GM12873 (cell line): ENCODE results near the gene OR5A1.
A peak's percentile ranks its signal among the peaks of the same experiment; 100 is the strongest.

Experiments used
- TF ChIP-seq, protein P1 (sequence below): IDR thresholded peaks from 2 replicates; pipeline ENCODE4 v1.5.1; 2012; ENCODE audit warnings: low read depth, mild to moderate bottlenecking, moderate library complexity, low read length, control low read depth; ENCODE audit not compliant: insufficient read depth; ENCODE audit errors: missing control alignments

The OR5A1 gene

GRCh38 chr11:59429924-59430516 lies 6.2 kb upstream of the OR5A1 start:
- TF ChIP-seq, protein P1, sequence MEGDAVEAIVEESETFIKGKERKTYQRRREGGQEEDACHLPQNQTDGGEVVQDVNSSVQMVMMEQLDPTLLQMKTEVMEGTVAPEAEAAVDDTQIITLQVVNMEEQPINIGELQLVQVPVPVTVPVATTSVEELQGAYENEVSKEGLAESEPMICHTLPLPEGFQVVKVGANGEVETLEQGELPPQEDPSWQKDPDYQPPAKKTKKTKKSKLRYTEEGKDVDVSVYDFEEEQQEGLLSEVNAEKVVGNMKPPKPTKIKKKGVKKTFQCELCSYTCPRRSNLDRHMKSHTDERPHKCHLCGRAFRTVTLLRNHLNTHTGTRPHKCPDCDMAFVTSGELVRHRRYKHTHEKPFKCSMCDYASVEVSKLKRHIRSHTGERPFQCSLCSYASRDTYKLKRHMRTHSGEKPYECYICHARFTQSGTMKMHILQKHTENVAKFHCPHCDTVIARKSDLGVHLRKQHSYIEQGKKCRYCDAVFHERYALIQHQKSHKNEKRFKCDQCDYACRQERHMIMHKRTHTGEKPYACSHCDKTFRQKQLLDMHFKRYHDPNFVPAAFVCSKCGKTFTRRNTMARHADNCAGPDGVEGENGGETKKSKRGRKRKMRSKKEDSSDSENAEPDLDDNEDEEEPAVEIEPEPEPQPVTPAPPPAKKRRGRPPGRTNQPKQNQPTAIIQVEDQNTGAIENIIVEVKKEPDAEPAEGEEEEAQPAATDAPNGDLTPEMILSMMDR = peak; percentile 76

GRCh38 chr11:59437770-59438169 lies 1.5 kb downstream of the OR5A1 start:
- TF ChIP-seq, protein P1 = no peak

GRCh38 chr11:59448484-59448883 lies 12.2 kb downstream of the OR5A1 start:
- TF ChIP-seq, protein P1 = no peak

GRCh38 chr11:59456661-59457060 lies 20.4 kb downstream of the OR5A1 start, which contains the start of gene OR4D6:
Gene OR4D6 (plus strand): TSS chr11:59456961. CDS start chr11:59456961, 0 bp downstream.
- TF ChIP-seq, protein P1 = no peak

- TF ChIP-seq, protein P1 = no peak
Observed at GRCh38 chr11:59459916-59460315, 23.6 kb downstream of the OR5A1 start.

DNA sequence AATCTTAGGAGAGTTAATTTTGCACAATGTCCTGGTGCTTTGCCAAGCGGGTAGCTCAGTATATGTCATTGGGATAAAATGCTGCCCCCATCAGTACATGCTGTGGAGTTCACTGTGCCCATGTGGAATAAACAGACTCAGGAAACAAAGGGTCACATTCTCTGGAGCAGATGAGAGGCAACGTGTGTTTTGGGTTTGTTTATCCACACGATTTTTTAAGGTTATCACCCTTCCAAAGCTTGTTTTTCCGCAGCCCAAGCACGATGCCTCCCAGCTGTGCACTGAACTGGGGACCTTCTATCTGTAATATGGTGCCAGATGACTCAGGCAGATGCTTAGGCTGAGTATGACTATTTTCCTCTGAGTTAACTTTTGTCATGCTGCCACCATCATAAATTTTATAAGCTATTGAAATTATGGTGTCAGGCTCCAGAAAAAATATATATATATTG lies 26.9 kb downstream of the OR5A1 start:
- TF ChIP-seq, protein P1 = no peak

DNA sequence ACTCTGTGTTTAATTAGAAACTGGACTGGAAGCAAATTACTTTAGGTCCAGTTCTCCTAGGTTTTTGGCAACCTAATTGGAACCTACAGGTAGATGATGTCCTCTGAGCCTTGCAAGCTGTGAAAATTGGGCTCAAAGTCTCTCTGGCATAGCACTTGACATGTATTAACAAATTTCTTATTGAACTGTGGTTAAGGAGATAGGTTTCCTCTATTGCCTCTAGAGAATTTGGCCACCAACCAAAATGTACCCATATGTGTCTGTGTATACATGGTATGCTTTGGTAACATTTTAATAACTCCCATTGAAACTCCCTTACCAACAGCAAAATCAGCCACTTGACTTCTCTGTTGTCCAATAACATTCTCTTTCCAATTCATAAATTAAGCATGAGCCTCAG lies 36.7 kb downstream of the OR5A1 start, which contains the start of gene OR4D10:
TSS of gene OR4D10 (plus strand) at position 301 of the 400 bp plus-strand sequence. CDS start 4,115 bp downstream, outside the sequence.
- TF ChIP-seq, protein P1 = no peak
